DOHH2 (cell line): ENCODE results near the gene GABRG3.

Experiments
- EZH2phosphoT487 ChIP-seq: fragments of 200-600 bp; sonication (generic); IDR thresholded peaks from 2 replicates; pipeline ENCODE4 v1.6.1; 2017; ENCODE audit warnings: borderline replicate concordance, mild to moderate bottlenecking, antibody characterized with exemption, low read length, moderate library complexity, mixed read lengths
- TF ChIP-seq, protein P1 (sequence below): fragments of 200-600 bp; sonication (generic); IDR thresholded peaks from one replicate; pipeline ENCODE4 v1.5.1; 2014; ENCODE audit warnings: antibody characterized with exemption, mild to moderate bottlenecking, low read depth, low read length; ENCODE audit not compliant: poor library complexity, severe bottlenecking

GRCh38 chr15:26968806-26969205 lies 2.2 kb upstream of the GABRG3 start:
- TF ChIP-seq, protein P1, sequence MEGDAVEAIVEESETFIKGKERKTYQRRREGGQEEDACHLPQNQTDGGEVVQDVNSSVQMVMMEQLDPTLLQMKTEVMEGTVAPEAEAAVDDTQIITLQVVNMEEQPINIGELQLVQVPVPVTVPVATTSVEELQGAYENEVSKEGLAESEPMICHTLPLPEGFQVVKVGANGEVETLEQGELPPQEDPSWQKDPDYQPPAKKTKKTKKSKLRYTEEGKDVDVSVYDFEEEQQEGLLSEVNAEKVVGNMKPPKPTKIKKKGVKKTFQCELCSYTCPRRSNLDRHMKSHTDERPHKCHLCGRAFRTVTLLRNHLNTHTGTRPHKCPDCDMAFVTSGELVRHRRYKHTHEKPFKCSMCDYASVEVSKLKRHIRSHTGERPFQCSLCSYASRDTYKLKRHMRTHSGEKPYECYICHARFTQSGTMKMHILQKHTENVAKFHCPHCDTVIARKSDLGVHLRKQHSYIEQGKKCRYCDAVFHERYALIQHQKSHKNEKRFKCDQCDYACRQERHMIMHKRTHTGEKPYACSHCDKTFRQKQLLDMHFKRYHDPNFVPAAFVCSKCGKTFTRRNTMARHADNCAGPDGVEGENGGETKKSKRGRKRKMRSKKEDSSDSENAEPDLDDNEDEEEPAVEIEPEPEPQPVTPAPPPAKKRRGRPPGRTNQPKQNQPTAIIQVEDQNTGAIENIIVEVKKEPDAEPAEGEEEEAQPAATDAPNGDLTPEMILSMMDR: no peak
- TF ChIP-seq EZH2phosphoT487: no peak
